Activated CD4-positive, alpha-beta T cell treated with anti-CD3 and anti-CD28 coated beads for 48 hours (primary cell): ENCODE results near the gene DAPL1.
"Not testable (repeated sequence)": the region's sequence is repeated elsewhere in the genome, so short reads cannot be mapped to it uniquely, and the experiment has no call there.

ENCODE experiments used
- DNase-seq: peaks from one replicate; pipeline ENCODE4 v3.0.0-alpha.2; 2020

Gene DAPL1

DNA sequence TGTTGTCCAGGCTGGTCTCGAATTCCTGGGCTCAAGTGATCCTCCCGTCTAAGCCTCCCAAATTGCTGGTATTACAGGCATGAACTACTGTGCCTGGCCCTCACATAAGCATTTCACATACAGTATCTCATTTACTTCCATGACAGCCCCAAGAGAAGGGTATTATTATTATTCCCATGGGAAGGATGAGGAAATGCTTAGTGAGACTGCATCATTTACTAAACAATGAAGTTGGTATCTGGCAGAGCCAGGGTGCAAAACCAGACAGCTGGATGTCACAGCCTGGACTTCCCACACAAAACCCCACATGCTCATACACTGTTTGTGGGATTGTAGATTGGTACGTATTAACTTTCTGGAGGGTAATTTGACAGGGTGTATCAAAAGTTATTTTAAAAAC, 29.9 kb downstream of the DAPL1 start:
- no peak for DNase-seq

DNA sequence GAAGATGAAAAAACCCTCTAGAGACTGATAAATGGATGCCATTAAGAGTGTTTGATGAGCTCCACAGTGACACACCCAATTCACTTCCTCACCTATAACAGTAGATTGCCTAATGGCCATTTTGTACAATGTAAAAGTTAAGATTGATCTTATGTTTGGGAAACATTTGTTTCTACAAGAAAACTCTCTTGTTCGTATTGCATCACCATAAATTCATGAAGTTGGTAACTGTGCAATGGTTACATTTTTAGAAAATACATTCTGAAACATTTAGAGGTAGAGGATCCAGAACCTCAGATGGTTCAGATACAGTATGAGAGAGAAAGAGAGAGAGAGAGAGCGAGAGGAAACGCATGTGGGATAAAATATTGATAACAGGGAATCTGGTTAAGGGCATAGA, 31.8 kb downstream of the DAPL1 start:
- no peak for DNase-seq

- DNase-seq, result no peak
Measured at GRCh38 chr2:158828378-158829164, 33.5 kb downstream of the DAPL1 start.

DNA sequence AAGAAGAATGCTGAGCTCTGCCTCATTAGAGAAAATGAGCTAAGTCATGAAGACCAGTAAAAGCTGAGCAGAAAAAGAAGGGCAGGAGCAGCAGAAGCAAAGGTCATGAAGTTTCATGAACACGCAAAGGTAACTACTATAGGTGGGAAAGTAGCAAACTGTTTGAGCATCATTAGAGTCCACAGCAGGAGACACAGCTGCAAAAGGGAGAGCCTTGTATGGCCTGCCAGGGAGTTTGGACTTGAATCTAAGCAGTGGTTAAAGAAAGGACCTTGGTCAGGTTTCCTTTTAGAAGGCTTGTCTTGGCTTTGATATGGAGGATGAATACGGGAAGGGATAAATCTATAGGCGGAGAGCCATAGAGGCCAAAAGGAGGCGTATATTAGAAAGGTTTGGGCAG, 34.0 kb downstream of the DAPL1 start:
- DNase-seq, result no peak

DNA sequence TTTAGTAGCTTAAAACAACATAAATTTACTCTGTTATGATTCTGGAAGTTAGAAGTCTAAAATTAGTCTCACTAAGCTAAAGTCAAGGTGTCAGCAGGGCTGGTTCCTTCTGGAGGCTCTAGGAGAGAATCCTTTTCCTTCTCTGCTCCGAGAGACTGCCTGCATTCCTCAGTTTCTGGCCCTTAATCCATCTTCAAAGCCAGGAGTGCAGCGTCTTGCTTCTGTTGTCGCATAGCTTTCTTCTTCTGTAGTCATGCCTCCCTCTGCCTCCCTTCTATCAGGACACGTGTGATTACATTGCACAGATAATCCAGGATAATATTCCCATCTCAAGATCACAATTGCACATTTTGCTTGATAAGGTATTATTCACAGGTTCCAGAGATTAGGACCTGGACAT, 35.1 kb downstream of the DAPL1 start:
- DNase-seq, result no peak

GRCh38 chr2:158835431-158835830, 40.3 kb downstream of the DAPL1 start:
- DNase-seq, result no peak

GRCh38 chr2:158837645-158838044, 42.5 kb downstream of the DAPL1 start:
- DNase-seq, result no peak

GRCh38 chr2:158841850-158842249, 46.7 kb downstream of the DAPL1 start:
- no peak for DNase-seq

- DNase-seq, result no peak
Measured at GRCh38 chr2:158845444-158845843, 50.3 kb downstream of the DAPL1 start.

- DNase-seq, result no peak
Measured at GRCh38 chr2:158845859-158846258, 50.7 kb downstream of the DAPL1 start.

DNA sequence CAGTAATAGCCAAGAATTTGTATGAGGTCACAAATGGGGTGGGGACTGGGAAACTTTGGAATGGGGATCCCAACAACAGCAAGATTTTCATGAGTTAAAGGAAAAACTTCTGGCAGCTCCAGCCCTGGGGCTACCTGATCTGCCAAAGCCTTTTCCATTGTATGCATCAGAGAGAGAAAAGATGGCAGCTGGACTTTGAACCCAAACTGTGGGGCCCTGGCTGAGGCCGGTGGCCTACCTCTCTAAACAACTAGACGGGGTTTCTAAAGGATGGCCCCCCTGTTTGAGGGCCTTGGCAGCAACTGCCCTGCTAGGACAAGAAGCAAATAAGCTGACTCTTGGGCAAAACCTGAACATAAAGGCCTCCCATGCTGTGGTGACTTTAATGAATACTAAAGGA, 52.4 kb downstream of the DAPL1 start:
- DNase-seq, result not testable (repeated sequence)

DNA sequence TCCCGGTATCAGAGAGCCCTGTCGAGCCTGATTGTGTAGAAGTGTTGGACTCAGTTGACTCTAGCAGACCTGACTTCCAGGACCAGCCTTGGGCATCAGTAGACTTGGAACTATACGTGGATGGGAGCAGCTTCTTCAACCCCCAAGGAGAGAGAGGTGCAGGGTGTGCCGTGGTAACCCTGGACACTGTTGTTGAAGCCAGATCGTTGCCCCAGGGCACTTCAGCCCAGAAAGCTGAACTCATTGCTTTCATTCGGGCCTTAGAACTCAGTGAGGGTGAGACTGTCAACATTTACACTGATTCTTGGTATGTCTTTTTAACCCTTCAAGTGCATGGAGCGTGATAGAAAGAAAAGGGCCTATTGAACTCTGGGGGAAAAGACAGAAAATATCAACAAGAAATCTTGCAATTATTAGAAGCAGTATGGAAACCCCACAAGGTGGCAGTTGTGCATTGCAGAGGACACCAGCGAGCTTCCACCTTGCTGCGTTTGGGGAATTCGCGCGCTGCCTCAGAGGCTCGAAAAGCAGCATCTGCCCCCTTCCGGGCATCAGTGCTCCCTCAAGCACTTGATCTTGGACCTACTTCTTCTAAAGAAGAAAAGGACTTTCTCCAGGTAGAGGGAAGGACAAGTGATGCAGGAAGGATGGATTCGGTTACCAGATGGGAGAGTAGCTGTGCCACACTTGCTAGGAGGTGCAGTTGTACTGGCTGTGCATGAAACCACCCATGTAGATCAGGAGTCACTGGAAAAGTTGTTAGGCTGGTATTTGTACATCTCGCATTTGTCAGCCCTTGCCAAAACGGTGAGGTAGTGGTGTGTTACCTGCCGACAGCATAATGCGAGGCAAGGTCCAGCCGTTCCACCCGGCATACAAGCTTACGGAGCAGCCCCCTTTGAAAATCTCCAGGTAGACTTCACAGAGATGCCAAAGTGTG, 53.2 kb downstream of the DAPL1 start:
- DNase-seq, result not testable (repeated sequence)

GRCh38 chr2:158860179-158860578, 65.1 kb downstream of the DAPL1 start:
- DNase-seq, result not testable (repeated sequence)

DNA sequence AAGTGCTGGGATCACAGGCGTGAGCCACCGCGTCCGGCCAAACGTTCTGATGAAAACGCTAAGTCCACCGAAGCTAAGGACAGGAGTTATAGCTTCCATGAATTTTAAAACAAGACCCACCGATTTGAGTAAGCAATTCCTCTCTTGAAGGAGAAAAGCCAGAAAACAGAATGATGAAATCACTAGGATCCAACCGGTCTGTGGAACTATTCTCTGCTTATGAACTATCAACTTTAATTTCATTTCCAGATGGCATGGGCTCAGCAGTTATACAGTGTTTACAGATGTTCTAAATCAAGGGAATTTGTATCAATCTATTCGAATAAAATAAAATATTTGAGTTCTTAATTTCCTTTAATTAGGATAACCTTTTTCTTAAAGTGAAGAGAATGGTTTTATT, 66.5 kb downstream of the DAPL1 start:
- not testable (repeated sequence) for DNase-seq

- not testable (repeated sequence) for DNase-seq
Measured at GRCh38 chr2:158865469-158865868, 70.4 kb downstream of the DAPL1 start.
